ENCODE results near the gene ISG15. TPM values are rescaled to one million over a fixed set of nuclear protein-coding genes. Genes with fewer than 3 reads are reported as not detected.
A peak's percentile ranks its signal among the peaks of the same experiment; 100 is the strongest.
"Not testable (repeated sequence)": the region's sequence is repeated elsewhere in the genome, so short reads cannot be mapped to it uniquely, and the experiment has no call there.

ISG15 gene
- total RNA-seq, 2 donors from 2014 or later: 15.2 to 44.3 TPM

DNA sequence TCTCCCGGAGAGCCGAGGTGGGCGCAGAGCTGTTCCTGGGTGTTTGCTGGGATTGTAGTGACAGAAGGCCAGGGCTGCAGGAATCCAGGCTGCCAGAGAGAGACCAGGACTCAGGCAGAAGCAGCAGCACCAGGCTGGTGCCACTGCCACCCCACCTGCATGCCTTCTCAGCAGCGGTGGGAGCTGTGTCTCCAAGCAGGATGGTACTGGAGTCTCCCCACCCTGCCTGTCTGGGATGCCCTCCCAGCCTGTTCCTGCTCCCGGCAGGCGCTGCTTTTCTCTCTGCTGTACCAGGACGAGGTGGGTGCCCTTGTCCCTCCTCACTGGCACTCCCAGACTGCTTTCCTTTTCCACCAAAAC lies 8.9 kb upstream of the ISG15 start:
- no peak for ATAC-seq
- Mint-ChIP-seq H3K36me3 (no peaks in the 10 kb centered on the region), H3K27ac (peak overlapping the region in 1 of 2 donors; percentile 77), H3K4me1 (ENCODE audit: low read depth in 2 of 2) (peaks cover 15 to 21% of the 10 kb centered on the region in 2 donors), H3K27me3 (peaks cover 8 to 11% of the 10 kb centered on the region in 2 donors), H3K4me3 (peak overlapping the region; percentile 24), H3K9me3 (peaks cover 3% of the 10 kb centered on the region)
- peak; percentile 23 for DNase-seq (ENCODE audit: low spot score)

DNA sequence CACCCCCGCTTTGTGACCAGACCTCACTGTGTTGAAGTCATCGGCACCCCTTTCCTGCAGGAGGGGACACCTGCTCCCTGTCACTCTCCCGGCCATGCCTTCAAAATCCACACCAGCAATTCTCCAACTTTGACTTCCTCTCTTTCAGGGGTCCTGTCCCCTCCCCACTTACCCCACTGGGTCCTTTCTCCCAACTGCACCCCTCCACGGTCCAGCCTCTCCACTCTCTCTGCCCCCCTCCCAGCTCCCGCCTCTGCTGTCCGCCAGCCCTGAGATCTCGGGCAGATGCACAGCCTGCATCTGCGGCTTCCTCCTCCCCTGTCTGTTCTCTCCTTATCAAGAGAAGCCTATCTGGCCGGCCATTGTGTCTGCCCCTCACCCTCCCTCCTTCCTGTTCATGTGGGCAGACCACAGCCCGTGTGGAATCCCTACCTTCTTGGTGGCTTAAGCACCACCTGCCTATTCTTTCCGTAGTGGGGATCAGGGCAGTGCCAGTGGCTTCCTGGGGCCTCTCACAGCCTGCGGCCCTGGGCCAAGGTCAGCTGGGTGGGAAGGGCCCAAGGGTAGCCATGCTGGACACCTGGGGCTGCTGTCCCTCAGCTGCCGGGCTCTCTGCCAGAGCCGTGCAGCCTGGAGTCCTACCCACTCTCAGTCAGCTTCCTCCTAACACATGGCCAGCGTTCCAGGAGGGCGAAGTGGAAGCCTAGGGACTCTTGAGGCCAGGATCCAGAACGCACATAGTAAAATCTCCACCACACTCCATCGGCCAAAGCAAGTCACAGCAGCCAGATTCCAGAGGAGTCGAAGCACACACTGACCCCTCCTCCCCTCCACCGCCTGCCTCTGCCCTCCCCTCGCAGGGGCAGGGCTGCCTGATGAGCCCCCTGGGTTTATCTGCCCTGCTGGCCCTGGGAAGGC lies 8.3 kb upstream of the ISG15 start:
- ATAC-seq: peak in 1 of 2 donors; percentile 15
- Mint-ChIP-seq H3K4me3 (peak overlapping the region; percentile 24), H3K4me1 (ENCODE audit: low read depth in 2 of 2) (peaks cover 15 to 21% of the 10 kb centered on the region in 2 donors), H3K36me3 (no peaks in the 10 kb centered on the region), H3K27ac (peak overlapping the region in 1 of 2 donors; percentile 77), H3K27me3 (peaks cover 8 to 11% of the 10 kb centered on the region in 2 donors), H3K9me3 (peaks cover 3% of the 10 kb centered on the region)
- DNase-seq (ENCODE audit: low spot score): peak; percentile 58

DNA sequence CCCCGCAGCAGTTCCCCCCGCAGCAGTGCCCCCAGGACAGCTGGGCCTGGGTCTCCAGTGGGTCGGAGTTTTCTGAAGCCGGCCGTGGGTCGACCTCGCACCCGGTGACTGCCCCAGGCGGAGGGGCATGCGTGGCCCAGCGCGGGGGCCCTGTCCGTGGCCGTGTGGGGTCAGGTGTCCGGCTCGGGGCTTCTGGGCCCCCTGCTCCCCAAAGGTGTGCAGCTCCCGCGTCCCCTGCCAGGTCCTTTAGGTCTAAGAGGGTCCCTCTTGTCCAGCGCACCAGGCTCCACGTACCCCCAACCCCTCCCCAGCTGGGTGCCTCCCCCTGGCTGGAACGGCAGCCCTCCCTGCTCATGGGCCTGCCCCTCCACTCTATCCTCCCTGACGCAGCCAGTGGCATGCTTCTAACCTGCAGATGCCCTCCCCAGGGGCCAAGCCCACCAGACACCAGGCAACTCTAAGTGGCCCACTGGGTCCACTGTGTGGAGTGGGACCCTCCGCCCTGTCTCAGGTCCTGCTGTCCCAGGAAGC lies 7.5 kb upstream of the ISG15 start:
- DNase-seq (ENCODE audit: low spot score): peak; percentile 59

GRCh38 chr1:1006305-1007159 lies 6.8 kb upstream of the ISG15 start:
- H3K9me3 Mint-ChIP-seq: peaks cover 3% of the 10 kb centered on the region
- ATAC-seq (no peak), DNase-seq (ENCODE audit: low spot score) (peak; percentile 56)
- peaks cover 8 to 11% of the 10 kb centered on the region in 2 donors for H3K27me3 Mint-ChIP-seq
- H3K27ac Mint-ChIP-seq: peak overlapping the region in 1 of 2 donors; percentile 73
- peaks cover 15 to 19% of the 10 kb centered on the region in 2 donors for H3K4me1 Mint-ChIP-seq (ENCODE audit: low read depth in 2 of 2)
- H3K4me3 Mint-ChIP-seq: no peak overlapping the region
- H3K36me3 Mint-ChIP-seq: no peaks in the 10 kb centered on the region

More for the DNA sequence above, 7.5 kb upstream of the ISG15 start:
- peaks cover 8 to 11% of the 10 kb centered on the region in 2 donors for H3K27me3 Mint-ChIP-seq
- H3K9me3 Mint-ChIP-seq: peaks cover 3% of the 10 kb centered on the region
- H3K4me3 Mint-ChIP-seq: no peak overlapping the region
- H3K4me1 Mint-ChIP-seq (ENCODE audit: low read depth in 2 of 2): peaks cover 15 to 19% of the 10 kb centered on the region in 2 donors
- H3K36me3 Mint-ChIP-seq: no peaks in the 10 kb centered on the region
- ATAC-seq: no peak
- peak overlapping the region in 1 of 2 donors; percentile 73 for H3K27ac Mint-ChIP-seq

GRCh38 chr1:1010131-1010530 lies 3.2 kb upstream of the ISG15 start:
- not testable (repeated sequence) for H3K36me3 Mint-ChIP-seq; H3K4me3 Mint-ChIP-seq; ATAC-seq; DNase-seq (ENCODE audit: low spot score); H3K27ac Mint-ChIP-seq; H3K27me3 Mint-ChIP-seq; H3K9me3 Mint-ChIP-seq
- H3K4me1 Mint-ChIP-seq (ENCODE audit: low read depth in 2 of 2): peaks cover 22 to 36% of the 10 kb centered on the region in 2 donors

DNA sequence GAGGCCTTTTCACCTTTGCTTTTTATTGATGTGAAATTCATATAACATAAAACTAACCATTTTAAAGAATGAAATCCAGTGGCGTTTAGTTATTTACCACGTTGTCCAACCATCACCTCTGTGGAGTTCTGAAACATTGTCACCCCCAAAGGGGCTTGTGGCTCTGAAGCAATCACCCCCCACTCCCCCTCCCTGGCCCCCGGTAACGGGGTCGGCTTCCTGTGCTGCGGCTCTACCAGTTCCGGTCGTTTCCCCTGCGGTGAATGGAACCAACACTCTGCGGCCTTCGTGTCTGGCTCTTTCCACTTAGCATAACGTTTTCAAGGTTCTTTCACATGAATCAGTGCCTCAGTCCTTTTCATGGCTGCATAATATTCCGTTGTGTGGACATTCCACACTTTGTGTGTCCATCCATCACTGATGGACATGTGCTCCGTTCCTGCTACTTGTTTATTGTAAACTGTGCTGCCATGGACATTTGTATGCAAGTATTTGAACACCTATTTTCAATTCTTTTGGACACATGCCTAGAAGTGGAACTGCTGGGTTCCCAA lies 1.8 kb upstream of the ISG15 start:
- no peaks in the 10 kb centered on the region for H3K27me3 Mint-ChIP-seq
- peaks cover 3% of the 10 kb centered on the region for H3K9me3 Mint-ChIP-seq
- H3K4me1 Mint-ChIP-seq (ENCODE audit: low read depth in 2 of 2): peaks cover 20 to 31% of the 10 kb centered on the region in 2 donors
- DNase-seq (ENCODE audit: low spot score) (peak; percentile 57), ATAC-seq (no peak)
- H3K4me3 Mint-ChIP-seq: no peak overlapping the region
- H3K36me3 Mint-ChIP-seq: no peaks in the 10 kb centered on the region
- H3K27ac Mint-ChIP-seq: no peak overlapping the region

DNA sequence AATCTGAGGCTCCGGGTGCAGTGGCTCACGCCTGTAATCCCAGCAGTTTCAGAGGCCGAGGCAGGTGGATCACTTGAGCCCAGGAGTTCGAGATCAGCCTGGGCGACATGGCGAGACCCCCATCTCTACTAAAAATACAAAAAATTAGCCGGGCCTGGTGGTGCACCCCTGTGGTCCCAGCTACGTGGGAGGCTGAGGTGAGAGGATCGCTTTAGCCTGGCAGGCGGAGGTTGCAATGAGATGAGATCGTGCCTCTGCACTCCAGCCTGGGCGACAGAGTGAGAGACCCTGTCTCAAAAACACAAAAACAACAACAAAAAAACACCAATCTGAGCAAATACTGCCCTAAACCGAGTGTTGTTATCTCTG lies 577 bp upstream of the ISG15 start:
- H3K27ac Mint-ChIP-seq: peak overlapping the region; percentile 84 to 99
- peak overlapping the region; percentile 91 for H3K4me3 Mint-ChIP-seq
- DNase-seq (ENCODE audit: low spot score); H3K36me3 Mint-ChIP-seq; H3K27me3 Mint-ChIP-seq; H3K9me3 Mint-ChIP-seq; ATAC-seq: not testable (repeated sequence)
- H3K4me1 Mint-ChIP-seq (ENCODE audit: low read depth in 2 of 2): peaks cover 23 to 35% of the 10 kb centered on the region in 2 donors

- H3K27me3 Mint-ChIP-seq: no peaks in the 10 kb centered on the region
- H3K4me1 Mint-ChIP-seq (ENCODE audit: low read depth in 2 of 2): peaks cover 21 to 32% of the 10 kb centered on the region in 2 donors
- peaks cover 1% of the 10 kb centered on the region for H3K9me3 Mint-ChIP-seq
- ATAC-seq: peak in 1 of 2 donors; percentile 13
- DNase-seq (ENCODE audit: low spot score): no peak
- H3K4me3 Mint-ChIP-seq: peak overlapping the region; percentile 91
- H3K36me3 Mint-ChIP-seq: no peaks in the 10 kb centered on the region
- peak overlapping the region; percentile 84 to 99 for H3K27ac Mint-ChIP-seq
Measured at GRCh38 chr1:1013922-1014648, 788 bp downstream of the ISG15 start.

- no peaks in the 10 kb centered on the region for H3K27me3 Mint-ChIP-seq
- H3K4me1 Mint-ChIP-seq (ENCODE audit: low read depth in 2 of 2): peaks cover 18 to 29% of the 10 kb centered on the region in 2 donors
- DNase-seq (ENCODE audit: low spot score) (no peak), ATAC-seq (no peak)
- no peaks in the 10 kb centered on the region for H3K36me3 Mint-ChIP-seq
- H3K4me3 Mint-ChIP-seq: peak overlapping the region; percentile 91
- no peaks in the 10 kb centered on the region for H3K9me3 Mint-ChIP-seq
- peak overlapping the region in 1 of 2 donors; percentile 99 for H3K27ac Mint-ChIP-seq
Measured at GRCh38 chr1:1014799-1015681, 1.7 kb downstream of the ISG15 start.

DNA sequence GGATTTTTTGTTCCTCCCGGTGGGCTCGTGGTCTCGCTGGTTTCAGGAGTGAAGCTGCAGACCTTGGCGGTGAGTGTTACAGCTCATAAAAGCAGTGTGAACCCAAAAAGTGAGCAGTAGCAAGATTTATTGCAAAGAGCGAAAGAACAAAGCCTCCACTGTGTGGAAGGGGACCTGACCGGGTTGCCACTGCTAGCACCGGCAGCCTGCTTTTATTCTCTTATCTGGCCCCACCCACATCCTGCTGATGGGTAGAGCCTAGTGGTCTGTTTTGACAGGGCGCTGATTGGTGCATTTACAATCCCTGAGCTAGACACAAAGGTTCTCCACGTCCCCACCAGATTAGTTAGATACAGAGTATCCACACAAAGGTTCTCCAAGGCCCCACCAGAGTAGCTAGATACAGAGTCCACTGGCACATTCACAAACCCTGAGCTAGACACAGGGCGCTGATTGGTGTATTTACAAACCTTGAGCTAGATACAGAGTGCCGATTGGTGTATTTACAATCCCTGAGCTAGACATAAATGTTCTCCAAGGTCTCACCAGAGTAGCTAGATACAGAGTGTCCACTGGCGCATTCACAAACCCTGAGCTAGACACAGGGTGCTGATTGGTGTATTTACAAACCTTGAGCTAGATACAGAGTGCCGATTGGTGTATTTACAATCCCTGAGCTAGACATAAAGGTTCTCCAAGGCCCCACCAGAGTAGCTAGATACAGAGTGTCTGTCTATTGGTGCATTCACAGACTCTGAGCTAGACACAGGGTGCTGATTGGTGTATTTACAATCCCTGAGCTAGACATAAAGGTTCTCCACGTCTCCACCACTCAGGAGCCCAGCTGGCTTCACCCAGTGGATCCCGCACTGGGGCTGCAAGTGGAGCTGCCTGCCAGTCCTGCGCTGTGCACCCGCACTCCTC lies 4.4 kb downstream of the ISG15 start:
- not testable (repeated sequence) for ATAC-seq; DNase-seq (ENCODE audit: low spot score); H3K36me3 Mint-ChIP-seq; H3K9me3 Mint-ChIP-seq; H3K27me3 Mint-ChIP-seq
- peak overlapping the region; percentile 8 for H3K4me3 Mint-ChIP-seq
- peaks cover 18 to 26% of the 10 kb centered on the region in 2 donors for H3K4me1 Mint-ChIP-seq (ENCODE audit: low read depth in 2 of 2)
- H3K27ac Mint-ChIP-seq: peak overlapping the region; percentile 55 to 68

DNA sequence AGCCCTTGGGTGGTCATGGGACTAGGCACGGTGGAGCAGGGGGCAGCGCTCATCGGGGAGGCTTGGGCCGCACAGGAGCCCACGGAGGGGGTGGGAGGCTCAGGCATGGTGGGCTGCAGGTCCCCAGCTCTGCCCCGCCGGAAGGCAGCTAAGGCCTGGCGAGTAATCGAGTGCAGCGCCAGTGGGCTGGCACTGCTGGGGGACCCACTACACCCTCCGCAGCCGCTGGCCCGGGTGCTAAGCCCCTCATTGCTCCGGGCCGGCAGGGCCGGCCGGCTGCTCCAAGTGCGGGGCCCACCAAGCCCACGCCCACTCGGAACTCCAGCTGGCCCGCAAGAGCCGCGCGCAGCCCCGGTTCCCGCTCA lies 5.0 kb downstream of the ISG15 start:
- H3K9me3 Mint-ChIP-seq; DNase-seq (ENCODE audit: low spot score); H3K27ac Mint-ChIP-seq; H3K4me3 Mint-ChIP-seq; H3K36me3 Mint-ChIP-seq; H3K27me3 Mint-ChIP-seq; ATAC-seq: not testable (repeated sequence)
- H3K4me1 Mint-ChIP-seq (ENCODE audit: low read depth in 2 of 2): peaks cover 12 to 22% of the 10 kb centered on the region in 2 donors

All from natural killer cell treated with Interleukin-12 subunit alpha and Interleukin-12 subunit beta and Interleukin-15 and Interleukin-18, amount 100 ng/mL, for 72 hours (primary cell).